ENCODE results near the gene COL4A3. TPM values are rescaled to one million over a fixed set of nuclear protein-coding genes. Genes with fewer than 3 reads are reported as not detected.

The COL4A3 gene
- total RNA-seq, 3 donors from 2014 or later: 2.9 to 3.7 (median 3.3) TPM

DNA sequence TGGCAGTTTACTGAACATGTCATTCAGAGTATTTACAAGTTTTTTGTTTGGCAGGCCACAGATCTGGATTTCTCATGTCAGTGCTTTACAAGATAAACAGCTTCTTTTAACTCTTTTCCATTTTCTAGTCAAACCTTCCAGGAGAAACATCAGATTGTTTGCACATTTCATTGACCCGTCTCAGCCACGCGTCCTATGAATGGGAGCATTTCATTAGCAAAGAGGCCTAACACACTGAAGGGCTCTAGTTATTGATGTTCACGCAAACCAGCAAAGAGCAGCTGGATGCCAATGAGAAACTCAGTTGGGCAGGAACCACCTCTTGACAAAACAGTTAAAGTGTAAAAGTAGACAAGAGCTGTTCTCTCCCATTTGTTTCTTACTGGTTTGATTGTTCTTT lies 131.4 kb downstream of the COL4A3 start:
- H3K9me3 ChIP-seq: no peaks in the 10 kb centered on the region
- no peak overlapping the region for H3K4me3 ChIP-seq
- no peak overlapping the region for H3K27ac ChIP-seq
- no peaks in the 10 kb centered on the region for H3K36me3 ChIP-seq
- no peaks in the 10 kb centered on the region for H3K27me3 ChIP-seq
- TF ChIP-seq POLR2A (IDR thresholded peaks at IDR 0.05) (no peak), POLR2AphosphoS5 (IDR thresholded peaks at IDR 0.05) (no peak)
- intact Hi-C loops (cut with DNase I; ENCODE audit: low total_unique reads): no loop called here
- no peak for DNase-seq (ENCODE audit: low spot score in 2 of 2)
- H3K4me1 ChIP-seq: no peaks in the 10 kb centered on the region

DNA sequence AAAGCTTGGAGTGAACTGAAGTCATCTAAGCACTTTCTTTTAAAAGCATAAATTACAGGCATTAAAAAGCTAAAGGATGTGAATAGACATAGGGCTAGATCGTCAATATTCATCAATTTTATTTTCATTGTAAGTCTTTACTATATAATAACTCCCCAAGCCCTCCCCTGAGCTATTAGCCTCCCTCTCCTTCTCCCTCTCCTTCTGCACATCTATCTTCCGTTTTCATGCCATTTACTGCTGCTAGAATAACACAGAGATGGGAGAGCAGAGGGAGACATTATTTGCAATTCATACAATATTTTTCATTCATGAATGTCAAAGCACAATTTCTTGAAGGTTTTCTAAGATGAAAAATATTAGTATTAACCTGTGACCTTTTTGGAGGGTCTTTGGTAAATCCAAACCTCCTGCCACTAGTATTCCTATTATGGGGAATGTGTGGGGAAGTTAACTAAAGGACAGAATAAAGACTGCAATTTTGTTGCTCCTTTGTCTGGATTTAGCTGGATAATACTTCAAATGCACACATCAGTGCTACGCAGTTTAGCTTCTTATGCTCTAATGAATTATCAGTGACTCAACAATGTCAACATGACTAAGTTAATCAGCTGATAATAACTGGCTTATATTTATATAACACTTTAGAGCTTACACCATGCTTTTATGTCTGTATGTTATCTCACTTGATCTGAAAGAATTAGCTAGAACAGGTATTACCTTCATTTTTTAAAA lies 132.4 kb downstream of the COL4A3 start:
- H3K4me3 ChIP-seq: no peak overlapping the region
- no peak for DNase-seq (ENCODE audit: low spot score in 2 of 2)
- H3K4me1 ChIP-seq: no peaks in the 10 kb centered on the region
- no peaks in the 10 kb centered on the region for H3K9me3 ChIP-seq
- TF ChIP-seq, protein P1, sequence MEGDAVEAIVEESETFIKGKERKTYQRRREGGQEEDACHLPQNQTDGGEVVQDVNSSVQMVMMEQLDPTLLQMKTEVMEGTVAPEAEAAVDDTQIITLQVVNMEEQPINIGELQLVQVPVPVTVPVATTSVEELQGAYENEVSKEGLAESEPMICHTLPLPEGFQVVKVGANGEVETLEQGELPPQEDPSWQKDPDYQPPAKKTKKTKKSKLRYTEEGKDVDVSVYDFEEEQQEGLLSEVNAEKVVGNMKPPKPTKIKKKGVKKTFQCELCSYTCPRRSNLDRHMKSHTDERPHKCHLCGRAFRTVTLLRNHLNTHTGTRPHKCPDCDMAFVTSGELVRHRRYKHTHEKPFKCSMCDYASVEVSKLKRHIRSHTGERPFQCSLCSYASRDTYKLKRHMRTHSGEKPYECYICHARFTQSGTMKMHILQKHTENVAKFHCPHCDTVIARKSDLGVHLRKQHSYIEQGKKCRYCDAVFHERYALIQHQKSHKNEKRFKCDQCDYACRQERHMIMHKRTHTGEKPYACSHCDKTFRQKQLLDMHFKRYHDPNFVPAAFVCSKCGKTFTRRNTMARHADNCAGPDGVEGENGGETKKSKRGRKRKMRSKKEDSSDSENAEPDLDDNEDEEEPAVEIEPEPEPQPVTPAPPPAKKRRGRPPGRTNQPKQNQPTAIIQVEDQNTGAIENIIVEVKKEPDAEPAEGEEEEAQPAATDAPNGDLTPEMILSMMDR (IDR thresholded peaks at IDR 0.05): no peak
- no peak for TF ChIP-seq POLR2AphosphoS5 (IDR thresholded peaks at IDR 0.05)
- no peak for TF ChIP-seq POLR2A (IDR thresholded peaks at IDR 0.05)
- no peaks in the 10 kb centered on the region for H3K27me3 ChIP-seq
- no peak overlapping the region for H3K27ac ChIP-seq
- H3K36me3 ChIP-seq: no peaks in the 10 kb centered on the region
- intact Hi-C loops (cut with DNase I; ENCODE audit: low total_unique reads): no loop called here

DNA sequence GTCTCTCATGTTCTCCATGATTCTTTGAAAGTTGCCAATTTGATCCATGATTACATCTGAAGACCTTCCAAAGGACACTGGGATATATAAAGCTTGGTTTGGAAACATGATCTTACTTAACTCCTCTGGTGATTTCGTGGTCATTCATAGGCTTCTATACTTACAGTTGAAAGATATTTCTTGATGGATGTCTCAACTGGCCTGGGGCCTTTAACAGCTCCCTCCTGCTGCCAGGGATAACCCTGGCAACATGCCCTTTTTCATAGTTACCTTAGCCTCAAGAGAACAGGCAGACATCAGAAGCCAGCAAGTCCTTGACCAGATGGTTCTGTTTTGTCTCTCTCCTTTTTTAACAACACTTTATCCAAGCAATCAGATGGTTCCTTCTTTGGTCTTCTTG lies 137.1 kb downstream of the COL4A3 start:
- Histone ChIP-seq H3K9me3 (no peaks in the 10 kb centered on the region), H3K4me1 (no peaks in the 10 kb centered on the region), H3K27me3 (no peaks in the 10 kb centered on the region), H3K36me3 (no peaks in the 10 kb centered on the region), H3K27ac (no peak overlapping the region), H3K4me3 (no peak overlapping the region)
- TF ChIP-seq POLR2AphosphoS5 (IDR thresholded peaks at IDR 0.05) (no peak), POLR2A (IDR thresholded peaks at IDR 0.05) (no peak)
- TF ChIP-seq, protein P1 (IDR thresholded peaks at IDR 0.05): no peak
- DNase-seq (ENCODE audit: low spot score in 2 of 2): no peak
- intact Hi-C loops (cut with DNase I; ENCODE audit: low total_unique reads): no loop called here

DNA sequence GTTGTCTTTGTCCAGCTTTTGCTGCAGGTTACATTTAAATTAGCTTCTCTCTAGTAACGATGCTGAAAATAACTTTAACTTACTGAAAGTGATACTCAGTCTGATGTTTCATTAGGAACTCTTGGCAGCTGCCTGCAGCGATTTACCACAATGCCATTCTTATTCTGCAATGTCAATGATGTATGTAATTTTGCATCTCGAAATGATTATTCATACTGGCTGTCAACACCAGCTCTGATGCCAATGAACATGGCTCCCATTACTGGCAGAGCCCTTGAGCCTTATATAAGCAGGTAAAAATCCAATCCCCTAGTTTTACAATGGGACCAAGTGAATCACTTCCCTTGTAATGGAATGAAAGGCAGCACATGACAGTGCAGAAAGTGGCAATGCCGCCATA lies 144.4 kb downstream of the COL4A3 start:
- no peak for DNase-seq (ENCODE audit: low spot score in 2 of 2)

DNA sequence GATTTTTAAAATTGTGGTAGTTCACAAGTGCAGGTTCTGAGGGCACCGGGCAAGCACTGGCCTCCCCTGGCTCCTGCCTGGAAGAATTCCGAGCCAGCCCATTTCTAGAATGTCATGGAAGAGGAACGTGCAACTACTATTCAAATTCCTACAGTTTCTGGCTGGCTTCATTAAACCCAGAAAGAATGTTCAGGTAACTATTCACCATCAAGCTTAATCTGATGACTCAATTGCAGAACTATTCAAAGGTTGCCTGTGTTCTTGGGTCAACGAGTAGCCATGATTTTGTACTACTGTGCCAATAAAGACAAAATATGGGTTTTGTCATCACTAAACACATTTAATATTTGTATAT lies 146.3 kb downstream of the COL4A3 start:
- H3K36me3 ChIP-seq: no peaks in the 10 kb centered on the region
- no peak overlapping the region for H3K4me3 ChIP-seq
- no peak overlapping the region for H3K27ac ChIP-seq
- H3K4me1 ChIP-seq: no peaks in the 10 kb centered on the region
- no peaks in the 10 kb centered on the region for H3K27me3 ChIP-seq
- no peaks in the 10 kb centered on the region for H3K9me3 ChIP-seq
- intact Hi-C loops (cut with DNase I; ENCODE audit: low total_unique reads): no loop called here
- TF ChIP-seq, protein P1 (IDR thresholded peaks at IDR 0.05): no peak
- TF ChIP-seq POLR2AphosphoS5 (IDR thresholded peaks at IDR 0.05) (no peak), POLR2A (IDR thresholded peaks at IDR 0.05) (no peak)
- no peak for DNase-seq (ENCODE audit: low spot score in 2 of 2)

More for the DNA sequence above, 144.4 kb downstream of the COL4A3 start:
- Histone ChIP-seq H3K27me3 (no peaks in the 10 kb centered on the region), H3K4me3 (no peak overlapping the region), H3K36me3 (no peaks in the 10 kb centered on the region), H3K4me1 (no peaks in the 10 kb centered on the region), H3K9me3 (no peaks in the 10 kb centered on the region), H3K27ac (no peak overlapping the region)
- TF ChIP-seq POLR2AphosphoS5 (IDR thresholded peaks at IDR 0.05): no peak
- TF ChIP-seq, protein P1 (IDR thresholded peaks at IDR 0.05): no peak
- intact Hi-C loops (cut with DNase I; ENCODE audit: low total_unique reads): no loop called here
